Activated naive CD4-positive, alpha-beta T cell treated with anti-CD3 and anti-CD28 coated beads, Interleukin-2, amount 50 U/mL, for 24 hours (primary cell): ENCODE results near the gene LSMEM2.
A peak's percentile ranks its signal among the peaks of the same experiment; 100 is the strongest.

Source experiments
- H3K27ac Mint-ChIP-seq: one replicate; pipeline ENCODE4 v1.8.0; 2021; ENCODE audit warnings: mild to moderate bottlenecking, mixed read lengths
- H3K27me3 Mint-ChIP-seq: one replicate; pipeline ENCODE4 v1.8.0; 2021; ENCODE audit warnings: mixed read lengths
- H3K36me3 Mint-ChIP-seq: one replicate; pipeline ENCODE4 v1.8.0; 2021; ENCODE audit warnings: mixed read lengths
- H3K4me1 Mint-ChIP-seq: one replicate; pipeline ENCODE4 v1.8.0; 2021; ENCODE audit warnings: mixed read lengths
- H3K4me3 Mint-ChIP-seq: one replicate; pipeline ENCODE4 v1.8.0; 2021; ENCODE audit warnings: mild to moderate bottlenecking, mixed read lengths
- H3K9me3 Mint-ChIP-seq: one replicate; pipeline ENCODE4 v1.8.0; 2021; ENCODE audit warnings: mixed read lengths

The LSMEM2 gene

GRCh38 chr3:50314342-50314741 lies 35.5 kb downstream of the LSMEM2 start:
- no peaks in the 10 kb centered on the region for H3K36me3 Mint-ChIP-seq
- H3K4me1 Mint-ChIP-seq, result peaks cover 17% of the 10 kb centered on the region
- no peaks in the 10 kb centered on the region for H3K27me3 Mint-ChIP-seq
- H3K9me3 Mint-ChIP-seq, result no peaks in the 10 kb centered on the region
- no peak overlapping the region for H3K27ac Mint-ChIP-seq
- no peak overlapping the region for H3K4me3 Mint-ChIP-seq

DNA sequence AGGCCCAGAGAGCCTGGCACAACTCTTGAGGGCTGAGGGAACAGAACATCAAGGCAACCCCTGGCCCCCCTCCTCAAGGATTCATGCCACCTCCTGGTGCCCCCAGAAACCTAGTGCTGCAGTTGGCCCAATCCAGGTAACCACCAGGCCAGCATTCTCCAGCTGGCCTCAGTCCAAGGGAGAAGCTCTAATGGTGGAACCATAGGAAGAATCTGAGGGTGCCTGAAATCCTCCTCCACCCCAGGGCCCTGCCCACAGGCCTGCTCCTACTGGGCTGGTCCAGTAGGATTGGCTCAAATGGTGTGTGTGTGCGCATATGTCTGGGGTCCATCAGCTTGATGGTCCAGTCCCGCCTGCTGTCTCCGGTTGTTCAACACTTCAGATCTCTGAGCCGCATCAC lies 35.9 kb downstream of the LSMEM2 start:
- Mint-ChIP-seq H3K36me3 (no peaks in the 10 kb centered on the region), H3K9me3 (no peaks in the 10 kb centered on the region), H3K4me3 (no peak overlapping the region)

DNA sequence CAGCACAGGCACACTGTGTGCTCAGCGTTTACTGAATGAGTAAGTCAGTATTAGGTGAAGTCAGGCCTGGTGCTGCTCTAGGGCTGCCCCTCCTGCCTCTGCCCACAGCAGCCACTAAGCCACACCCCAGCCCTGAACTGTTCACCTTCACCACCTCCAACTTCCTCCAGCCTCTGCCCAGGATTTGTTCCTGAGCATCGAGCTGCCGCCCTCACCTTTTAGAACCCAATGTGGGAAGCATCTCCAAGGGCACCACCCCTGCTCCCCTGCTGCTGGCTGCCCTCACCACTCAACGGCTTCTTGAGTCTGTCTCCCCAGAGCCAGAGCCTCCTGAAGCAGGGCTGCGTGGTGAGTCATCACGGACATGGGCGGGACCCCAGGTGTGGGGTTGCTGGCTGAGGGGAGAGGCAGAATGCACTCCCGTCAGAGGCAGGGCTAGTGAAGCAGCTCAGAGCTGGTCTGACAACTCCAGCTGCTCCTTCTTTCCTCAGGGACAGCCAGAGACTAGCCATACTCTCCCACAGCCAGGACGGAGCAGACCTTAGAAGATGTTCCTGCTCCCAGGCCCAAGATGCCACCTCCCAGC lies 37.9 kb downstream of the LSMEM2 start:
- Mint-ChIP-seq H3K9me3 (no peaks in the 10 kb centered on the region), H3K27ac (peak overlapping the region; percentile 51), H3K4me1 (peaks cover 25% of the 10 kb centered on the region), H3K4me3 (no peak overlapping the region), H3K27me3 (no peaks in the 10 kb centered on the region), H3K36me3 (no peaks in the 10 kb centered on the region)

More for the DNA sequence above, 35.9 kb downstream of the LSMEM2 start:
- peaks cover 20% of the 10 kb centered on the region for H3K4me1 Mint-ChIP-seq
- no peak overlapping the region for H3K27ac Mint-ChIP-seq
- no peaks in the 10 kb centered on the region for H3K27me3 Mint-ChIP-seq

DNA sequence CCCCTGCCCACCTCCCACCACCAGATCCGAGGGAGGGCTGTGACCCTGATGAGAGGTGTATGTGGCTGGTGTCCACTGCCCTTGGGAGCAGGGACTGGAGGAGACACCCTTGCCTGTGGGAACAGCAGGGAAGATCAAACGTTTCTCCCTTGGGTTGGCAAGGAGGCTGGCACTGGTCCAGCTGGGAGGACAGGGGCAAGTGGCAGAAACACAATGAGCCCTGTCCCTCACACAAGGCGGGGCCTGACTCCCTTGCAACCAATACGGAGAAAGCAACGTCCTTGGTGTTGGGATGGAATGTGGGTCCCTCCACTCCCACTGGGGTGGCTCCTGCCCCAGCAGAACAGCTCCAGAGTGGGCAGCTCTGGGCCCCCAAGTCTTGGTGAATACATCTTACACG lies 38.4 kb downstream of the LSMEM2 start:
- Mint-ChIP-seq H3K4me1 (peaks cover 25% of the 10 kb centered on the region), H3K27me3 (no peaks in the 10 kb centered on the region), H3K9me3 (no peaks in the 10 kb centered on the region), H3K4me3 (no peak overlapping the region), H3K36me3 (no peaks in the 10 kb centered on the region), H3K27ac (no peak overlapping the region)

DNA sequence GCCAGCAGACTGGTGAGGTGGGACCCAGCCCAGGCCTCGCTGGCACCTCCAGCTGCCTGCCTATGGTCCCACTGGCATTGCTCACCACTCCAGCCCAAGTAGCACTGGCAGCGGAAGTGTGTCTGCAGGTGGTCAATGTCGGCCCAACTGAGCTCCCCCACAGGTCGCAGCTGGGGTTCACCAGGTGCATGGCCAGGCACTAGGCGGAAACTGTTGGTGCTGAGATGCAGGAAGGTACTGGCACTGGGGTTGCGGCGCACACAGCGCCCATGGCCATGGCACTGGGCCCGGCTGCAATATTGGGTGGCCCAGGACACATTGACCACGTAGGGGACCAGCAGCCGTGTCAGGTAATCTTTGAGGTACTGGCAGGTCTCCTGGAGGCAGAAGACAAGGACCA lies 39.3 kb downstream of the LSMEM2 start:
- Mint-ChIP-seq H3K4me3 (no peak overlapping the region), H3K4me1 (peaks cover 25% of the 10 kb centered on the region)

GRCh38 chr3:50318615-50319014 lies 39.7 kb downstream of the LSMEM2 start:
- no peaks in the 10 kb centered on the region for H3K36me3 Mint-ChIP-seq
- no peak overlapping the region for H3K27ac Mint-ChIP-seq
- peaks cover 25% of the 10 kb centered on the region for H3K4me1 Mint-ChIP-seq
- no peak overlapping the region for H3K4me3 Mint-ChIP-seq
- no peaks in the 10 kb centered on the region for H3K9me3 Mint-ChIP-seq
- no peaks in the 10 kb centered on the region for H3K27me3 Mint-ChIP-seq

More for the DNA sequence above, 39.3 kb downstream of the LSMEM2 start:
- Mint-ChIP-seq H3K27ac (no peak overlapping the region), H3K9me3 (no peaks in the 10 kb centered on the region), H3K36me3 (no peaks in the 10 kb centered on the region), H3K27me3 (no peaks in the 10 kb centered on the region)

GRCh38 chr3:50319181-50319893 lies 40.5 kb downstream of the LSMEM2 start:
- no peaks in the 10 kb centered on the region for H3K9me3 Mint-ChIP-seq
- peaks cover 27% of the 10 kb centered on the region for H3K4me1 Mint-ChIP-seq
- peak overlapping the region; percentile 47 for H3K4me3 Mint-ChIP-seq
- no peaks in the 10 kb centered on the region for H3K36me3 Mint-ChIP-seq
- no peak overlapping the region for H3K27ac Mint-ChIP-seq
- no peaks in the 10 kb centered on the region for H3K27me3 Mint-ChIP-seq

DNA sequence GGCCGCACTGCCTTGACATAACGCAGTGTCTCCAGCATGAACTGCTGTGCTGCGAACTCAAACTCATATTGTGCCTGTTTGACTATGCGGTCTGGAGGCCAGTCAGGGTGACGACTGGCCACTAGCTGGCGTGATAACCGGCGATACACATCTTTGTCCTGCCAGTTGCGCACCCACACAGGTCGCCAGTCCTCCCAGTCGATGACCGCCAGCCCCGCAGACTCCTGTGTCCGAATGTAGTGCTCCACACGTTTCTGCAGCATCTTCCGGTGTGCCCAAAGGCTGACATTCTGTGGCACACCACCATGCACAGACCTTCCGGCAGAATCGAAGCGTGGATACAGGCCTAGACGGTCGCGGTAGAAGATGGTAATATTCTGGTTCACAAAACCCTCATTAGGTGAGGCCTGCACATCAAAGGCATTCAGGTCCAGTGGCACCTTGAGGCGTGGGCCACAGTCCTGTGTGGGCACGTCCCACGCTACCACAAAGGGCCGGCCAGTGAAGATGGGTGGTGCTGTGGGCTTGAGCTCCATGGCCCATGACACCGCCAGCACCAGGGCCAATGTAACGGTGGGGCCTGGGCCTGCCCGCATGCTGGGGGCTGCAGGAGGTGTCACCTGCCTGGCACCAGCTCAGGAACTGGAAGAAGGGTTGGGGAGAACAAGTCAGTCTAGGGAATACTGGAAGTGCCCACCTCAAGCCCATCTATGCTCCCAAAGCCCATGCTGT lies 41.2 kb downstream of the LSMEM2 start:
- Mint-ChIP-seq H3K4me1 (peaks cover 34% of the 10 kb centered on the region), H3K27me3 (no peaks in the 10 kb centered on the region), H3K36me3 (no peaks in the 10 kb centered on the region), H3K27ac (no peak overlapping the region), H3K9me3 (no peaks in the 10 kb centered on the region), H3K4me3 (peak overlapping the region; percentile 91)

DNA sequence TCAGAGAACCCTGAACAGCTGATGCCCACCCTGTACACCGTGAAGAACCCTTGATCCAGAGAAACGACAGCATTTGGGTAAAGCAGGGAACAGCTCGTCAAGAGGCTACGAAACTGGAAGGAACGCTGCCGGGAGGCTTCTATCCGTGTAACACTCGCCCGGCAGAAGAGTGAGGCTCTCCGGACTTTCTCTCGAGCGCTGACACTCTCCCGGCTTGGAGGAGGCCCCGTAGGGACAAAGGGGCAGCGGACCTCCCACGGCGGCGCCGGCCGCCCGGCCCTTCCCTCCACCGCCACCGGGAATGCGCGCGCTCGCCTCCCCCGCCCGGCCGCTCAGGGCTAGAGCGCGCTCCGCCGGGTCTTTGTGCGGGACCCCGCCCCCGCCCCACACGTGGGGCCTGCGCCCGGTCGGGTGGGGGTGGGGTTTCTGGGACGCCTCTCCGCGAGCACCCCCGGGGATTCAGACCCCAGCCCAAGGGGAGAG lies 42.0 kb downstream of the LSMEM2 start:
- Mint-ChIP-seq H3K36me3 (no peaks in the 10 kb centered on the region), H3K9me3 (no peaks in the 10 kb centered on the region), H3K27me3 (no peaks in the 10 kb centered on the region), H3K4me3 (peak overlapping the region; percentile 91), H3K27ac (peak overlapping the region; percentile 87), H3K4me1 (peaks cover 39% of the 10 kb centered on the region)

DNA sequence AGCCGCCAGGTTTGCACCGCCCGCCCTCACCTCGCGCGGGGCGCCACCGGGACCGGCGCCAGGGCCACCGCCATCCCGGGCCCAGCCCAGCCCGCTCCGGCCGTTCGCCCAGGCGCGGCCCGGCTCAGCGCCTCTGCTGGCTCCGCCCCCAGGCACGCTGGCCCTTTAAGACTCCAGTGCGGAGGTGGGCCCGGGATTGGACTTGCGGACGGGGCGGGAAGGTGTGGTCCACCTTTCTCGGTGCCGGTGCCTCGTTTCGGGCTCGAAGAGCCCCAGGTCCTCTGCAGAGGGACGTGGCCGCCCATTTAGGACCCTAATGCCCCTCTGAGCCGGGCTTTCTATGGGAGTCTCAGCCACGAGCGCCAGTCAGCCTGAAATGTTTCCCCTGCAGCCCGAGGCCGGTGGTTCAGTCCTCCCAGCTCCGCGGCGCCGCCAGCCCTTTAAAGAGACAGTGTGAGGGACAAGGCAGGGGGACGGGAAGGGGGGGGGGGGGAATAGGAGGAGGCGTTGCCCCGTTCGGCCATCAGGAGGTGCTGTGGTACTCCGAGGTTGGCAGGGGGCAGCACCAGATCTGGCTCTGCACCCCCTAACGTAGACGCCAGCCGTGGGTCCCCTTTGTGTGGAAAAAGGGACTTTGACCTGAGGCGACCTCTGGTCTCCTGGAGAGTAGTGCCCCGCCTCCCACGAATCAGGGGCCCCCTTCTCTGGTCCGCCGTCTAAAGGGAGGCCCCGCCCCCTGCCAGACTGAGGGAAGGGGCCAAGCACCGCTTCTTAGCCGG lies 42.6 kb downstream of the LSMEM2 start:
- Mint-ChIP-seq H3K4me3 (peak overlapping the region; percentile 82), H3K9me3 (no peaks in the 10 kb centered on the region), H3K36me3 (no peaks in the 10 kb centered on the region), H3K4me1 (peaks cover 34% of the 10 kb centered on the region), H3K27ac (peak overlapping the region; percentile 92), H3K27me3 (no peaks in the 10 kb centered on the region)

GRCh38 chr3:50322115-50322385 lies 43.2 kb downstream of the LSMEM2 start:
- H3K9me3 Mint-ChIP-seq, result no peaks in the 10 kb centered on the region
- H3K36me3 Mint-ChIP-seq, result no peaks in the 10 kb centered on the region
- H3K27me3 Mint-ChIP-seq, result no peaks in the 10 kb centered on the region
- no peak overlapping the region for H3K27ac Mint-ChIP-seq
- H3K4me1 Mint-ChIP-seq, result peaks cover 34% of the 10 kb centered on the region
- H3K4me3 Mint-ChIP-seq, result no peak overlapping the region

DNA sequence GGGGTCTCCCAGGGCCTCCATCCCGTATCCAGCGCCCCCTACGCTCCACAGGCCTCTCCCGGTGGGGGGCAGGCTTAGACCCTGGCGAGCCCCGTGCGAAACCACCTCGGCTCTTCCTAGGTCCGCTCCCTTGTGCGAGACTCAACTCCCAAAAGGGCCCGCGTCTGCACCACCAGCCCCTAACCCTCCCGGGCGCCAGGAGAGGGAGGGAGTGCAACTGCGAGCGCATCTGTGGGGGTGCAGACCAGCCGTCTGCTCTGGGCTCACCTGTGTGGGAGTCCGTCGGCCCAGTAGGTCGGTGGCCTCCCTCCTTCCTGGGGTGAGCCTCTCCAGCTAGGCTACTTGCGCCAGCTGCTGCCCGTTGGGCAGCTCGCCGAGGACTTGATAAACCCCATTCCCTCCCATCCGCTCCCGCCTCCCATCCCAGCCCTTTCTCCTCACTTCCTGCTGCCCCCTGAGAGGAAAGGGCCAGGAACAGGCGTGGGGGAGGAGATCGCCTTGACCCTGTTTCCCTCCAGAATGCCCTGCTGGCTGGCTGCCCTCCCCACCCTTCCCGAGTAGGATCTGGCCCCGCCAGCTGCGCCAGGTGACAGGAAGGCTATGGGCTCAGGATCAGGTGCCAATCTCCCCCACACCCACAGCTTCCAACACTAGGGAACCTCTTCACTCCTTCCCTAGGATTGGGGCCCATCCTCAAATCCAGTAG lies 43.7 kb downstream of the LSMEM2 start, which contains the start of gene HYAL2:
TSS of gene HYAL2 (minus strand) at position 360 of the 706 bp plus-strand sequence. CDS start 2,256 bp downstream, outside the sequence.
- no peaks in the 10 kb centered on the region for H3K36me3 Mint-ChIP-seq
- peaks cover 35% of the 10 kb centered on the region for H3K4me1 Mint-ChIP-seq
- peak within 1 kb of the TSS; percentile 92 for H3K27ac Mint-ChIP-seq
- H3K27me3 Mint-ChIP-seq, result no peaks in the 10 kb centered on the region
- H3K4me3 Mint-ChIP-seq, result peak within 1 kb of the TSS; percentile 82
- H3K9me3 Mint-ChIP-seq, result no peaks in the 10 kb centered on the region

DNA sequence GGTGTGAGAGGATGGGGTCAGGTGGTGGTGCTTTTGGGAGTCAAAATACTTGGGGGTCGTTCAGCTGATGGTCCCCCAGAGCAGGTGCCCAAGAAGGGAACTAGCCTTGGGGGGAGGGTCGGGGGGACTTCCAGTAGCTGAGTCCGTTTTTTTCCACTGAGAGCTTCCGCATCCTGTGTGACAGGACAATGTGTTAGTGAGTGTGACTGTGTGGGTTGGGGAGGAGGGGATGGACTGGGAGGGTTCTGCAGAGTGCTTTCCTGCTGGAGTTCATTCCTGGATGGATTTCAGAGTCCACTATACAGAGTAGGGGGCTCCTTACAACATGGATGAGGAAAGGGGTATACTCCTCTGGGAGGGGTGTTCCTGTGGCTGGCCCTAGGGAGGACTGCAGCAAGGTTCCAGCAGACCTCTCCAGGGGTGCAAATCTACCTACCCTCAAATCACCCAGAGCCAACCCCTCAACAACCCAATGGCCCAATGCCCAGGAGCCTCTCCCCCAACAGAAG lies 44.3 kb downstream of the LSMEM2 start:
- no peaks in the 10 kb centered on the region for H3K27me3 Mint-ChIP-seq
- H3K4me3 Mint-ChIP-seq, result peak overlapping the region; percentile 47
- H3K9me3 Mint-ChIP-seq, result no peaks in the 10 kb centered on the region
- H3K27ac Mint-ChIP-seq, result peak overlapping the region; percentile 74
- H3K4me1 Mint-ChIP-seq, result peaks cover 36% of the 10 kb centered on the region
- no peaks in the 10 kb centered on the region for H3K36me3 Mint-ChIP-seq

GRCh38 chr3:50323614-50324199 lies 44.8 kb downstream of the LSMEM2 start:
- H3K4me3 Mint-ChIP-seq, result no peak overlapping the region
- H3K9me3 Mint-ChIP-seq, result no peaks in the 10 kb centered on the region
- H3K4me1 Mint-ChIP-seq, result peaks cover 38% of the 10 kb centered on the region
- no peaks in the 10 kb centered on the region for H3K27me3 Mint-ChIP-seq
- H3K36me3 Mint-ChIP-seq, result no peaks in the 10 kb centered on the region
- H3K27ac Mint-ChIP-seq, result peak overlapping the region; percentile 46
